K562 (cell line): Measurements from ENCODE around the gene GPC2. TPM values are rescaled to one million over a fixed set of nuclear protein-coding genes. Genes with fewer than 3 reads are reported as not detected.
A peak's percentile ranks its signal among the peaks of the same experiment; 100 is the strongest.

ENCODE experiments used
- ASH1L ChIP-seq: fragments of 450-650 bp; IDR thresholded peaks from 2 replicates; pipeline ENCODE4 v1.6.1; 2018; ENCODE audit warnings: borderline replicate concordance, mild to moderate bottlenecking, low read depth; ENCODE audit not compliant: partially characterized antibody
- CXXC5 ChIP-seq: fragments of 250-450 bp; sonication (Bioruptor Pico); IDR thresholded peaks from 2 replicates; pipeline ENCODE4 v1.8.0; 2022; ENCODE audit warnings: inconsistent platforms, mild to moderate bottlenecking, moderate library complexity
- DEAF1 ChIP-seq: fragments of 450-650 bp; formaldehyde crosslinking; IDR thresholded peaks from 2 replicates; pipeline ENCODE4 v1.4.0; 2020; ENCODE audit warnings: mild to moderate bottlenecking, moderate library complexity
- E4F1 ChIP-seq: fragments of 250-450 bp; sonication (Bioruptor Pico); IDR thresholded peaks from 2 replicates; pipeline ENCODE4 v1.5.0; 2021; ENCODE audit warnings: mild to moderate bottlenecking, borderline replicate concordance
- FOXJ2 ChIP-seq: fragments of 200-800 bp; sonication (Bioruptor generic); IDR thresholded peaks from 2 replicates; pipeline ENCODE4 v1.6.1; 2016; ENCODE audit warnings: missing genetic modification characterization, missing compliant biosample characterization
- FOXK2 ChIP-seq, 2 experiments: fragments of 450-650 bp; IDR thresholded peaks in 1 of 2; conservative IDR thresholded peaks in 1 of 2; 2 replicates each; pipeline ENCODE4 v1.6.1; 2016; ENCODE audit warnings: low read depth in 2 of 2, mild to moderate bottlenecking in 1 of 2
- HOXB6 ChIP-seq: fragments of 250-450 bp; sonication (Bioruptor Pico); IDR thresholded peaks from 2 replicates; pipeline ENCODE4 v1.5.1; 2022; ENCODE audit warnings: mild to moderate bottlenecking, borderline replicate concordance
- KDM1A ChIP-seq, 2 experiments: fragments of 450-650 bp; IDR thresholded peaks; 2 replicates each; pipeline ENCODE4 v1.6.1; 2016; ENCODE audit warnings: mild to moderate bottlenecking in 2 of 2
- PHF20 ChIP-seq: fragments of 450-650 bp; IDR thresholded peaks from 2 replicates; pipeline ENCODE4 v1.6.1; 2018; ENCODE audit not compliant: partially characterized antibody
- PREB ChIP-seq: sonication (generic); formaldehyde crosslinking; IDR thresholded peaks from 2 replicates; pipeline ENCODE4 v1.8.1; 2023; ENCODE audit warnings: mild to moderate bottlenecking, missing genetic modification reagents
- PYGO2 ChIP-seq: fragments of 450-650 bp; IDR thresholded peaks from 2 replicates; pipeline ENCODE4 v1.6.1; 2016; ENCODE audit warnings: mild to moderate bottlenecking, missing genetic modification characterization, moderate library complexity, missing compliant biosample characterization
- RBM14 ChIP-seq: fragments of 200-400 bp; formaldehyde crosslinking; IDR thresholded peaks from 2 replicates; pipeline ENCODE4 v1.6.1; 2018; ENCODE audit warnings: low read depth, mild to moderate bottlenecking, low read length, moderate library complexity, borderline replicate concordance; ENCODE audit not compliant: insufficient read depth
- RBM15 ChIP-seq: fragments of 200-400 bp; formaldehyde crosslinking; IDR thresholded peaks from 2 replicates; pipeline ENCODE4 v1.6.1; 2018; ENCODE audit warnings: mild to moderate bottlenecking, low read length, moderate library complexity; ENCODE audit not compliant: insufficient read depth
- SMC3 ChIP-seq: conservative IDR thresholded peaks from 2 replicates; pipeline ENCODE4 v1.6.1; 2011; ENCODE audit warnings: low read depth, low read length, improper control_type of control experiment; ENCODE audit not compliant: insufficient read depth
- ZFX ChIP-seq: sonication (generic); formaldehyde crosslinking; IDR thresholded peaks from 2 replicates; pipeline ENCODE4 v1.8.0; 2022; ENCODE audit warnings: mild to moderate bottlenecking, missing genetic modification reagents, moderate library complexity
- ZNF224 ChIP-seq: sonication (generic); formaldehyde crosslinking; IDR thresholded peaks from 2 replicates; pipeline ENCODE4 v1.8.0; 2022; ENCODE audit warnings: mild to moderate bottlenecking, missing genetic modification reagents
- ZNF436 ChIP-seq: fragments of 250-450, 450-650 bp; sonication (Bioruptor Pico); formaldehyde crosslinking; IDR thresholded peaks from 2 replicates; pipeline ENCODE4 v1.7.0; 2020; ENCODE audit warnings: mild to moderate bottlenecking
- polyA plus RNA-seq, 8 experiments: library from polyadenylated mRNA; depleted of rRNA in 4 of 8; stranded (reverse) in 5 of 8; unstranded in 3 of 8; fragments of >200 nt; fragmentation: Nextera tagmentation in 2 of 8; fragmentation: Illumina TruSeq in 1 of 8; extraction: Ambion mirVana in 2 of 8; extraction: Trizol in 1 of 8; gene quantifications; 2 replicates each; pipeline versions ENCODE4 v1.2.1 to v1.2.3, GENCODE V29; 2011 to 2014; ENCODE audit warnings: inconsistent platforms in 1 of 8, missing spikeins in 1 of 8
- total RNA-seq, 7 experiments: library from RNA; depleted of rRNA in 6 of 7; stranded (reverse); fragments of >200 nt in 6 of 7; fragmentation: Illumina TruSeq in 2 of 7; extraction: Trizol in 2 of 7; gene quantifications; 2 replicates each; pipeline versions ENCODE4 v1.2.1 to v1.2.3, GENCODE V29; 2011 to 2021; ENCODE audit warnings: low replicate concordance in 1 of 7
- TF ChIP-seq, protein P1 (sequence below): fragments of 250-450 bp; sonication (Bioruptor Pico); IDR thresholded peaks from 2 replicates; pipeline ENCODE4 v1.9.0; 2021; ENCODE audit warnings: mild to moderate bottlenecking, inconsistent platforms
- TF ChIP-seq, protein P2 (sequence below): fragments of 450-650 bp; formaldehyde crosslinking; IDR thresholded peaks from 2 replicates; pipeline ENCODE4 v1.4.0; 2022; ENCODE audit warnings: mild to moderate bottlenecking, moderate library complexity

GPC2 gene
- total and polyA plus RNA-seq, 9 of the 15 experiments (the other 6 are each of a cell fraction or from before 2014, with no cell fraction given) = 0.06 to 7.7 (median 1.4) TPM; not detected in 1

DNA sequence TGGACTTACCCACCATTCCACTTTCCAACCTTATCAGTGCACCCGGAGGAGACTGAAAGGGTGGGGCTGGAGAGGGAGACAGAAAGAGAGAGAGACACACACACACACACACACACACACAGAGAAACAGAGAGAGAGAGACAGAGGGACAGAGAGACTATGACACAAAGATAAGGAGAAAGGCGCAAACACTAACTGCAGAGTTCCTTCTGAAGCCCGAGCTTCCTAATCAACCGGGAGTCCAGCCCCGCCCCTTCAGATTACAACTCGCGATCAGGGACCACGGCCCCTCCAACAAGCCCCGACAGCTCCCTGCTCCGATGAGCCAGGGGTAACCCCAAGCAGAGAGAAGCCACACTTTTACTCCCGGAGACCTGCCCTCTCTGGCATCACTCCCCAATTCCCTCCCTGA, 9.3 kb downstream of the GPC2 start (continued):
- TF ChIP-seq E4F1 (no peak), PREB (CRISPR knock-in tag) (no peak), PHF20 (peak; percentile 41), CXXC5 (CRISPR knock-in tag) (peak; percentile 79), RBM15 (no peak), ZNF436 (CRISPR knock-in tag) (no peak), RBM14 (no peak), HOXB6 (CRISPR knock-in tag) (no peak), FOXJ2 (tag) (peak; percentile 96), ASH1L (no peak), DEAF1 (no peak), SMC3 (no peak), ZFX (CRISPR knock-in tag) (no peak), PYGO2 (tag) (peak; percentile 77), KDM1A (IDR thresholded peaks at IDR 0.05) (peak in 1 of 2 experiments; percentile 85; a peak in 3 of 4 replicates), FOXK2 (conservative IDR thresholded peaks at IDR 0.05 in 1 of 2, IDR thresholded peaks at IDR 0.05 in 1 of 2; ENCODE audit: low read depth in 2 of 2) (peak; percentile 88 to 89), ZNF224 (0 out of 2 replicates have a peak, but pooled peaks have one; percentile 57)
- TF ChIP-seq, protein P1, sequence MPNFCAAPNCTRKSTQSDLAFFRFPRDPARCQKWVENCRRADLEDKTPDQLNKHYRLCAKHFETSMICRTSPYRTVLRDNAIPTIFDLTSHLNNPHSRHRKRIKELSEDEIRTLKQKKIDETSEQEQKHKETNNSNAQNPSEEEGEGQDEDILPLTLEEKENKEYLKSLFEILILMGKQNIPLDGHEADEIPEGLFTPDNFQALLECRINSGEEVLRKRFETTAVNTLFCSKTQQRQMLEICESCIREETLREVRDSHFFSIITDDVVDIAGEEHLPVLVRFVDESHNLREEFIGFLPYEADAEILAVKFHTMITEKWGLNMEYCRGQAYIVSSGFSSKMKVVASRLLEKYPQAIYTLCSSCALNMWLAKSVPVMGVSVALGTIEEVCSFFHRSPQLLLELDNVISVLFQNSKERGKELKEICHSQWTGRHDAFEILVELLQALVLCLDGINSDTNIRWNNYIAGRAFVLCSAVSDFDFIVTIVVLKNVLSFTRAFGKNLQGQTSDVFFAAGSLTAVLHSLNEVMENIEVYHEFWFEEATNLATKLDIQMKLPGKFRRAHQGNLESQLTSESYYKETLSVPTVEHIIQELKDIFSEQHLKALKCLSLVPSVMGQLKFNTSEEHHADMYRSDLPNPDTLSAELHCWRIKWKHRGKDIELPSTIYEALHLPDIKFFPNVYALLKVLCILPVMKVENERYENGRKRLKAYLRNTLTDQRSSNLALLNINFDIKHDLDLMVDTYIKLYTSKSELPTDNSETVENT (CRISPR knock-in tag) = 0 out of 2 replicates have a peak, but pooled peaks have one; percentile 5
- TF ChIP-seq, protein P2, sequence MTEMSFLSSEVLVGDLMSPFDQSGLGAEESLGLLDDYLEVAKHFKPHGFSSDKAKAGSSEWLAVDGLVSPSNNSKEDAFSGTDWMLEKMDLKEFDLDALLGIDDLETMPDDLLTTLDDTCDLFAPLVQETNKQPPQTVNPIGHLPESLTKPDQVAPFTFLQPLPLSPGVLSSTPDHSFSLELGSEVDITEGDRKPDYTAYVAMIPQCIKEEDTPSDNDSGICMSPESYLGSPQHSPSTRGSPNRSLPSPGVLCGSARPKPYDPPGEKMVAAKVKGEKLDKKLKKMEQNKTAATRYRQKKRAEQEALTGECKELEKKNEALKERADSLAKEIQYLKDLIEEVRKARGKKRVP = no peak
